ENCODE results near the gene ATXN1.

Gene ATXN1

GRCh38 chr6:16766836-16767745 is 5.8 kb upstream of the ATXN1 start:
- Histone ChIP-seq H3K4me3 (no peak overlapping the region), H3K36me3 (no peaks in the 10 kb centered on the region), H3K27me3 (no peaks in the 10 kb centered on the region), H3K9me3 (no peaks in the 10 kb centered on the region), H3K4me1 (peaks cover 0 to 71% (median 40%) of the 10 kb centered on the region in 4 donors), H3K27ac (peak overlapping the region; percentile 39 to 45)
- intact Hi-C loops (cut with DNase I; ENCODE audit: low total_unique reads): loop anchor here (10.0 kb wide), 1 partner anchor 222 kb away; no protein-coding TSS in a partner anchor
- TF ChIP-seq CTCF (IDR thresholded peaks at IDR 0.05): no peak
- no peak for DNase-seq

- TF ChIP-seq CTCF (IDR thresholded peaks at IDR 0.05): no peak
- Histone ChIP-seq H3K27ac (peak overlapping the region in 1 of 2 donors; percentile 91), H3K4me1 (peaks cover 0 to 68% (median 40%) of the 10 kb centered on the region in 4 donors), H3K36me3 (no peaks in the 10 kb centered on the region), H3K27me3 (no peaks in the 10 kb centered on the region), H3K9me3 (no peaks in the 10 kb centered on the region), H3K4me3 (no peak overlapping the region)
- intact Hi-C loops (cut with DNase I; ENCODE audit: low total_unique reads): loop anchor here (10.0 kb wide), 1 partner anchor 221 kb away; no protein-coding TSS in a partner anchor
- DNase-seq: no peak
Measured at GRCh38 chr6:16766043-16766536, 4.8 kb upstream of the ATXN1 start.

- DNase-seq: no peak
- H3K27me3 ChIP-seq: no peaks in the 10 kb centered on the region
- H3K27ac ChIP-seq: peak overlapping the region in 1 of 2 donors; percentile 91
- no peaks in the 10 kb centered on the region for H3K9me3 ChIP-seq
- TF ChIP-seq CTCF (IDR thresholded peaks at IDR 0.05): no peak
- no peaks in the 10 kb centered on the region for H3K36me3 ChIP-seq
- peaks cover 0 to 60% (median 34%) of the 10 kb centered on the region in 4 donors for H3K4me1 ChIP-seq
- no peak overlapping the region for H3K4me3 ChIP-seq
- intact Hi-C loops (cut with DNase I; ENCODE audit: low total_unique reads): loop anchor here (10.0 kb wide), 1 partner anchor 220 kb away; no protein-coding TSS in a partner anchor
Measured at GRCh38 chr6:16765235-16765634, 4.0 kb upstream of the ATXN1 start.

- peaks cover 0 to 51% (median 25%) of the 10 kb centered on the region in 4 donors for H3K4me1 ChIP-seq
- no peak overlapping the region for H3K4me3 ChIP-seq
- H3K27ac ChIP-seq: peak overlapping the region; percentile 91 to 99
- no peaks in the 10 kb centered on the region for H3K9me3 ChIP-seq
- H3K27me3 ChIP-seq: no peaks in the 10 kb centered on the region
- peak; percentile 26 to 56 for TF ChIP-seq CTCF (IDR thresholded peaks at IDR 0.05)
- H3K36me3 ChIP-seq: no peaks in the 10 kb centered on the region
- intact Hi-C loops (cut with DNase I; ENCODE audit: low total_unique reads): loop anchor here (5.0 to 10.0 kb wide), 2 partner anchors 220 to 432 kb away; no protein-coding TSS in a partner anchor
- DNase-seq: no peak
Measured at GRCh38 chr6:16764188-16764950, 3.1 kb upstream of the ATXN1 start.

Measured in tibial artery (tissue), 4 donors.